HepG2 (cell line): ENCODE data around the gene ZDHHC11. TPM values are rescaled to one million over a fixed set of nuclear protein-coding genes. Genes with fewer than 3 reads are reported as not detected.
"Not testable (repeated sequence)": the region's sequence is repeated elsewhere in the genome, so short reads cannot be mapped to it uniquely, and the experiment has no call there.

Experiments used
- ATAC-seq: fragments of 200-7000 bp; cut with Tn5 transposase; 3 replicates; pipeline ENCODE4 v1.9.1; 2020; ENCODE audit warnings: mild to moderate bottlenecking, moderate library complexity
- BruUV-seq: library from RNA; stranded (reverse); fragments of 400-500 nt; replicated peaks from 2 replicates; lab custom pipeline; 2021; lab: Mats Ljungman, UMichigan
- CTCF ChIA-PET: fragments of 300-600 bp; formaldehyde crosslinking; extraction: SDS; loops from one replicate; lab custom pipeline; 2021; ENCODE audit warnings: low total read pairs, inconsistent platforms, low intra/inter-chr PET ratio; lab: Yijun Ruan, JAX
- POLR2A ChIA-PET: fragments of 350-600 bp; sonication (Branson Sonifier 250); formaldehyde crosslinking; loops from one replicate; lab custom pipeline; 2020; ENCODE audit warnings: antibody characterized with exemption, inconsistent platforms; lab: Yijun Ruan, JAX
- DNase-seq: peaks from one replicate; pipeline ENCODE4 v3.0.0-alpha.2; 2015; ENCODE audit warnings: low spot score
- FAIRE-seq: peaks from 3 replicates; lab custom pipeline; 2011; peaks lifted over from hg19 to GRCh38; lab: Jason Lieb, UNC
- H2AFZ ChIP-seq: one replicate; pipeline ENCODE4 v1.6.1; 2011; ENCODE audit warnings: low read length, inconsistent platforms
- H3K27ac ChIP-seq: fragments of 300-600 bp; 3 replicates; pipeline ENCODE4 v1.8.0; 2011; ENCODE audit warnings: mixed run types, mild to moderate bottlenecking, mixed read lengths, low read length, inconsistent platforms; ENCODE audit not compliant: insufficient read depth; ENCODE audit errors: extremely low read length
- H3K27me3 ChIP-seq, 2 experiments: fragments of 200-600 bp in 1 of 2; 2 replicates in 1 of 2; 3 replicates in 1 of 2; pipeline versions ENCODE4 v1.6.0 to v1.8.0; 2011; ENCODE audit warnings: low read length in 2 of 2, mild to moderate bottlenecking in 2 of 2, moderate library complexity in 2 of 2, inconsistent platforms in 1 of 2; ENCODE audit not compliant: insufficient read depth in 2 of 2, control insufficient read depth in 1 of 2
- H3K36me3 ChIP-seq, 2 experiments: fragments of 200-600 bp in 1 of 2; replicated peaks in 1 of 2; 2 replicates in 1 of 2; 3 replicates in 1 of 2; pipeline versions ENCODE4 v1.5.1 to v1.8.0; 2011; ENCODE audit warnings: low read length in 2 of 2, inconsistent platforms in 1 of 2; ENCODE audit not compliant: insufficient read depth in 2 of 2, control insufficient read depth in 1 of 2
- H3K4me1 ChIP-seq: 2 replicates; pipeline ENCODE4 v1.5.1; 2012; ENCODE audit warnings: low read length, inconsistent platforms; ENCODE audit not compliant: insufficient read depth
- H3K4me2 ChIP-seq: 2 replicates; pipeline ENCODE4 v1.6.0; 2011; ENCODE audit warnings: low read depth, low read length, inconsistent platforms
- H3K4me3 ChIP-seq, 3 experiments: fragments of 200-600 bp in 1 of 3; sonication (generic), shearing (Covaris generic) in 1 of 3; replicated peaks in 1 of 3; 2 replicates each; pipeline ENCODE4 v1.5.1; 2011 to 2016; ENCODE audit warnings: low read length in 3 of 3, inconsistent platforms in 2 of 3, low read depth in 2 of 3, mild to moderate bottlenecking in 2 of 3, control low read depth in 1 of 3, mixed read lengths in 1 of 3; ENCODE audit not compliant: insufficient read depth in 1 of 3
- H3K79me2 ChIP-seq: one replicate; pipeline ENCODE4 v1.6.1; 2011; ENCODE audit warnings: low read length, inconsistent platforms; ENCODE audit not compliant: insufficient read depth
- H3K9ac ChIP-seq: 2 replicates; pipeline ENCODE4 v1.6.0; 2011; ENCODE audit warnings: mild to moderate bottlenecking, low read depth, low read length, inconsistent platforms; ENCODE audit not compliant: insufficient read depth
- H3K9me3 ChIP-seq: 2 replicates; pipeline ENCODE4 v1.5.1; 2012; ENCODE audit warnings: mild to moderate bottlenecking, low read length
- H4K20me1 ChIP-seq: 2 replicates; pipeline ENCODE4 v1.6.0; 2011; ENCODE audit warnings: inconsistent platforms, mild to moderate bottlenecking, low read length, moderate library complexity; ENCODE audit not compliant: insufficient read depth
- CBFB ChIP-seq: sonication (generic); formaldehyde crosslinking; IDR thresholded peaks from 2 replicates; pipeline ENCODE4 v1.4.0; 2020; ENCODE audit warnings: missing genetic modification reagents
- MYPOP ChIP-seq: sonication (generic); formaldehyde crosslinking; IDR thresholded peaks from 2 replicates; pipeline ENCODE4 v1.8.1; 2023; ENCODE audit warnings: mild to moderate bottlenecking, moderate library complexity, missing genetic modification reagents
- ZBTB39 ChIP-seq: sonication (generic); formaldehyde crosslinking; IDR thresholded peaks from 2 replicates; pipeline ENCODE4 v1.5.0; 2020; ENCODE audit warnings: missing genetic modification reagents
- ZHX1 ChIP-seq: sonication (generic); formaldehyde crosslinking; IDR thresholded peaks from 2 replicates; pipeline ENCODE4 v1.8.1; 2022; ENCODE audit warnings: low read depth, mild to moderate bottlenecking, missing genetic modification reagents
- ZNF124 ChIP-seq: sonication (generic); formaldehyde crosslinking; IDR thresholded peaks from 2 replicates; pipeline ENCODE4 v1.4.0; 2020; ENCODE audit warnings: missing genetic modification reagents
- ZNF567 ChIP-seq: sonication (generic); formaldehyde crosslinking; IDR thresholded peaks from 2 replicates; pipeline ENCODE4 v1.8.1; 2023; ENCODE audit warnings: mild to moderate bottlenecking, missing genetic modification reagents, borderline replicate concordance
- ZNF777 ChIP-seq: sonication (generic); formaldehyde crosslinking; IDR thresholded peaks from 2 replicates; pipeline ENCODE4 v1.4.0; 2020; ENCODE audit warnings: missing genetic modification reagents
- WGBS: methylation state at CpG from one replicate; pipeline ENCODE4 v1.1.6; 2017; ENCODE audit warnings: low lambda C conversion rate; 5-methylcytosine and 5-hydroxymethylcytosine counted together
- in situ Hi-C: cut with HindIII; loops from 2 replicates; pipeline ENCODE4 v1.10.0; 2017; ENCODE audit warnings: low pct_unique_long_range_greater_than_20kb; ENCODE audit not compliant: extremely low pct_ligation_motif_present
- intact Hi-C: fragments of 100-400 bp; cut with micrococcal nuclease; formaldehyde crosslinking; loops from one replicate; pipeline ENCODE4 v1.10.0; 2022; ENCODE audit not compliant: unreplicated experiment
- polyA plus RNA-seq, 8 experiments: library from polyadenylated mRNA; depleted of rRNA in 3 of 8; stranded (reverse) in 7 of 8; unstranded in 1 of 8; fragments of >200 nt; fragmentation: Illumina TruSeq in 4 of 8; extraction: Trizol in 4 of 8; gene quantifications; 2 replicates each; pipeline versions ENCODE4 v1.2.1 to v1.2.3, GENCODE V29; 2011 to 2016; ENCODE audit warnings: low read depth in 4 of 8, missing spikeins in 1 of 8, mixed read lengths in 1 of 8; ENCODE audit not compliant: insufficient read depth in 1 of 8
- total RNA-seq, 5 experiments: library from RNA; depleted of rRNA; stranded (reverse); fragments of >200 nt; fragmentation: Illumina TruSeq; extraction: Trizol; gene quantifications; 2 replicates each; pipeline ENCODE4 v1.2.3, GENCODE V29; 2016; ENCODE audit warnings: low read depth in 1 of 5
- TF ChIP-seq, protein P1 (sequence below): sonication (generic); formaldehyde crosslinking; IDR thresholded peaks from 2 replicates; pipeline ENCODE4 v1.8.1; 2023; ENCODE audit warnings: missing genetic modification reagents, inconsistent platforms, borderline replicate concordance
- TF ChIP-seq, protein P2 (sequence below): sonication (generic); formaldehyde crosslinking; IDR thresholded peaks from 2 replicates; pipeline ENCODE4 v1.4.0; 2020; ENCODE audit warnings: low read depth, mild to moderate bottlenecking, missing genetic modification reagents

The ZDHHC11 gene
- total and polyA plus RNA-seq, 2 of the 13 experiments (the other 11 are each of a cell fraction or from before 2014, with no cell fraction given): 2.1 to 4.0 TPM

DNA sequence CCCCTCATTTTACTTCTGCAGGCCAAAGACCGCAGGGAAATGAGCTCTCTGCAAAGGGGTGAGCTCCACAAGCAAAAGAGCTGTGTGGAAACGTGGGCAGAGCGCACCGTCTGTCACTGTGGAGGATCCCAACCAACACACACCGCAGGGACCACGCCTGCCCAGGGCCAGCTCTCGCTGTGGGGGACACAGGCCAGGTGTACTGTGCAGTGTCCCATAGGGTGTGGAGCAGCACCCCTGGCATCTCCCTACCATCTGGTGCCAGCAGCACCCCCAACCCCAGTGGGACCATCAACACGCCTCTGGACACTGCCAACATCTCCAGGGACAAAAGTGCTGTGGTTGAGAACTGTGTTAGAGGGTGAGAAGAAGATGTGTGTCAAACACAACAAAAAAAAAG is 27.9 kb upstream of the ZDHHC11 start:
- H3K27ac ChIP-seq, FAIRE-seq, H3K4me3 ChIP-seq, H3K4me2 ChIP-seq, H3K9ac ChIP-seq, H3K9me3 ChIP-seq, BruUV-seq, CTCF ChIA-PET, intact Hi-C loops, DNase-seq, H4K20me1 ChIP-seq, POLR2A ChIA-PET, H3K4me1 ChIP-seq, H3K79me2 ChIP-seq, in situ Hi-C loops, H3K27me3 ChIP-seq, H2AFZ ChIP-seq: not testable (repeated sequence)
- no CpG with 5 or more reads among the region's 8 CpGs for WGBS
- peak; percentile 29 for ATAC-seq
- H3K36me3 ChIP-seq: peaks cover 23 to 69% of the 10 kb centered on the region in 2 experiments; a peak in 4 of 5 replicates

DNA sequence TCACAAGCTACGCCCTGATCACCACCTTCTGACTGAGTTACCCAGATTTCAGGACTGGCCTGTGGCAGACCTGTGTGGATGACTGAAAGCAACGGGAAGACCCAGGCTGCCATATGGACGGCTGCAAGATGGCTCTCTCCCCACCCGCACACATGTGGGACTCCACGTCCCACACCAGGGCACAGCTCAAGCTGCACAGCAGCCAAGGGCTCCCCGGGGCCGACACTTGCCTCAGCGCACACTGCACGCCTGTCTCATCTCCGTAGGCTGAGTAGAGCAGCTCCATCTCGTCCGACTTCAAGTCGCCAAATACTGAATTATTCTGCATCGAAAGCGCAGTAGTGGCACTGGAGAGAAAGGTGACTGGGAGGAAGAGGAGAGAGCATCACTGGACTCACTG is 27.3 kb upstream of the ZDHHC11 start:
- CTCF ChIA-PET: no interaction called here
- Histone ChIP-seq H3K79me2 (peaks cover 4% of the 10 kb centered on the region), H3K9ac (no peak overlapping the region), H3K4me3 (no peak overlapping the region), H2AFZ (no peak overlapping the region), H3K27me3 (no peaks in the 10 kb centered on the region), H3K9me3 (no peaks in the 10 kb centered on the region), H4K20me1 (no peaks in the 10 kb centered on the region), H3K27ac (no peak overlapping the region), H3K4me1 (no peaks in the 10 kb centered on the region), H3K36me3 (peaks cover 22 to 69% of the 10 kb centered on the region in 2 experiments; a peak in 4 of 5 replicates), H3K4me2 (no peak overlapping the region)
- no peak; the same call in 1 of the 3 replicates for ATAC-seq
- intact Hi-C loops: no loop called here
- POLR2A ChIA-PET: no interaction called here
- FAIRE-seq: no peak
- BruUV-seq: no TSS peak
- WGBS: 98% methylated on average over 14 of the region's 15 CpGs
- in situ Hi-C loops: no loop called here
- no peak for DNase-seq
- TF ChIP-seq ZNF567 (CRISPR knock-in tag): no peak
- no peak for TF ChIP-seq ZNF777
- TF ChIP-seq ZNF124: no peak
- TF ChIP-seq, protein P1, sequence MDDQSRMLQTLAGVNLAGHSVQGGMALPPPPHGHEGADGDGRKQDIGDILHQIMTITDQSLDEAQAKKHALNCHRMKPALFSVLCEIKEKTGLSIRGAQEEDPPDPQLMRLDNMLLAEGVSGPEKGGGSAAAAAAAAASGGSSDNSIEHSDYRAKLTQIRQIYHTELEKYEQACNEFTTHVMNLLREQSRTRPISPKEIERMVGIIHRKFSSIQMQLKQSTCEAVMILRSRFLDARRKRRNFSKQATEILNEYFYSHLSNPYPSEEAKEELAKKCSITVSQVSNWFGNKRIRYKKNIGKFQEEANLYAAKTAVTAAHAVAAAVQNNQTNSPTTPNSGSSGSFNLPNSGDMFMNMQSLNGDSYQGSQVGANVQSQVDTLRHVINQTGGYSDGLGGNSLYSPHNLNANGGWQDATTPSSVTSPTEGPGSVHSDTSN (CRISPR knock-in tag): no peak
- no peak for TF ChIP-seq ZBTB39
- TF ChIP-seq, protein P2, sequence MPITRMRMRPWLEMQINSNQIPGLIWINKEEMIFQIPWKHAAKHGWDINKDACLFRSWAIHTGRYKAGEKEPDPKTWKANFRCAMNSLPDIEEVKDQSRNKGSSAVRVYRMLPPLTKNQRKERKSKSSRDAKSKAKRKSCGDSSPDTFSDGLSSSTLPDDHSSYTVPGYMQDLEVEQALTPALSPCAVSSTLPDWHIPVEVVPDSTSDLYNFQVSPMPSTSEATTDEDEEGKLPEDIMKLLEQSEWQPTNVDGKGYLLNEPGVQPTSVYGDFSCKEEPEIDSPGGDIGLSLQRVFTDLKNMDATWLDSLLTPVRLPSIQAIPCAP: no peak
- no peak for TF ChIP-seq CBFB
- no peak for TF ChIP-seq ZHX1 (CRISPR knock-in tag)
- TF ChIP-seq MYPOP (CRISPR knock-in tag): no peak
